ENCODE data around the gene UNC5A.

The UNC5A gene

GRCh38 chr5:176891331-176891958, 81.1 kb downstream of the UNC5A start:
- POLR2A ChIA-PET: no interaction called here
- H3K4me3 ChIP-seq (ENCODE audit: low read depth, low read length): no peak overlapping the region
- no peak for DNase-seq (ENCODE audit: low read depth, low spot score)
- CTCF ChIA-PET: no interaction called here
- TF ChIP-seq, protein P1, sequence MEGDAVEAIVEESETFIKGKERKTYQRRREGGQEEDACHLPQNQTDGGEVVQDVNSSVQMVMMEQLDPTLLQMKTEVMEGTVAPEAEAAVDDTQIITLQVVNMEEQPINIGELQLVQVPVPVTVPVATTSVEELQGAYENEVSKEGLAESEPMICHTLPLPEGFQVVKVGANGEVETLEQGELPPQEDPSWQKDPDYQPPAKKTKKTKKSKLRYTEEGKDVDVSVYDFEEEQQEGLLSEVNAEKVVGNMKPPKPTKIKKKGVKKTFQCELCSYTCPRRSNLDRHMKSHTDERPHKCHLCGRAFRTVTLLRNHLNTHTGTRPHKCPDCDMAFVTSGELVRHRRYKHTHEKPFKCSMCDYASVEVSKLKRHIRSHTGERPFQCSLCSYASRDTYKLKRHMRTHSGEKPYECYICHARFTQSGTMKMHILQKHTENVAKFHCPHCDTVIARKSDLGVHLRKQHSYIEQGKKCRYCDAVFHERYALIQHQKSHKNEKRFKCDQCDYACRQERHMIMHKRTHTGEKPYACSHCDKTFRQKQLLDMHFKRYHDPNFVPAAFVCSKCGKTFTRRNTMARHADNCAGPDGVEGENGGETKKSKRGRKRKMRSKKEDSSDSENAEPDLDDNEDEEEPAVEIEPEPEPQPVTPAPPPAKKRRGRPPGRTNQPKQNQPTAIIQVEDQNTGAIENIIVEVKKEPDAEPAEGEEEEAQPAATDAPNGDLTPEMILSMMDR (IDR thresholded peaks at IDR 0.05; ENCODE audit: insufficient read depth, low read length, missing control alignments): no peak

GRCh38 chr5:176892663-176893062, 82.3 kb downstream of the UNC5A start:
- ChIA-PET POLR2A (no interaction called here), CTCF (no interaction called here)
- DNase-seq (ENCODE audit: low read depth, low spot score): no peak
- H3K4me3 ChIP-seq (ENCODE audit: low read depth, low read length): no peak overlapping the region
- TF ChIP-seq, protein P1 (IDR thresholded peaks at IDR 0.05; ENCODE audit: insufficient read depth, low read length, missing control alignments): no peak

DNA sequence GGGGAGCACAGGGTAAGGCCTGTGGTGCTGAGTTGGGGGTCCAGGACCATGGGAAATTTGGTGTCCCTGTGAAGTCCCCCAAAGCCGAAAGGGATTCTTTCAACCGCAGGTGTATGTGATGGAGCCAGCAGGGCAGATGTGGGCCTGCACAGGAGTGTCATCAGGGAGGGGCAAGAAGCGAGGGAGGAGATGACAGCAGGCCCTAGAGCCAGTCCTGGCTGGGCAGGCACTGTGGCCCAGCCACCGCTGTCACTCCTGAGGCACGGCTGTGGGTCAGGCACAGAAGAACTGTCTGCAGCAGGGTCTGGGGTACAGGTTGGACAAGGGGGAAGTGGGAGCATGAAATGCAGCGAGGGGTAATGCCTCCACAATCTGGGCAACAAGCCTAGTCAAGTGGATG, 83.9 kb downstream of the UNC5A start:
- CTCF ChIA-PET: no interaction called here
- POLR2A ChIA-PET: no interaction called here
- H3K4me3 ChIP-seq (ENCODE audit: low read depth, low read length): no peak overlapping the region
- TF ChIP-seq, protein P1 (IDR thresholded peaks at IDR 0.05; ENCODE audit: insufficient read depth, low read length, missing control alignments): no peak
- no peak for DNase-seq (ENCODE audit: low read depth, low spot score)

DNA sequence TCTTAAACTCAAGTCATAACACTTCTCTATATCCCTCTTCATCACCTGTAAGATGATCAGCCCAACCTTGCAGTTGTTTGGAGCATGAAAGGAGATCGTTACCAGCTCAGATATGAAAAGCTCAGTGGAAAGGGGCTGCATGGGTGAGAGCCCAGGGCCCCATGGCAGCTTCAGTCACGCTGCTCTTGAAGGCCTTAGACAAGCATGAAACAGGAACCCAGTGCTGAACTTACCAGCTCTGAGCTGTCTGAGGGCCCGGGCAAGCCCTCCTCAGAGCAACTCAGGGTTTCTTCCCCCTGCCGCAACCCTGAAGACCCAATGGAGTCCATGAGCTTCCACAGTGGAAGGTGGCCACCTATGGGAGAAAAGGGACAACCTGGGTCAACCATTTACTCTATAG, 85.5 kb downstream of the UNC5A start:
- DNase-seq (ENCODE audit: low read depth, low spot score): no peak
- TF ChIP-seq, protein P1 (IDR thresholded peaks at IDR 0.05; ENCODE audit: insufficient read depth, low read length, missing control alignments): no peak
- no peak overlapping the region for H3K4me3 ChIP-seq (ENCODE audit: low read depth, low read length)
- ChIA-PET POLR2A (no interaction called here), CTCF (interaction anchor here (1.4 kb wide), 1 partner anchor 236 kb away, joined by 3 read pairs; no protein-coding TSS in a partner anchor)

DNA sequence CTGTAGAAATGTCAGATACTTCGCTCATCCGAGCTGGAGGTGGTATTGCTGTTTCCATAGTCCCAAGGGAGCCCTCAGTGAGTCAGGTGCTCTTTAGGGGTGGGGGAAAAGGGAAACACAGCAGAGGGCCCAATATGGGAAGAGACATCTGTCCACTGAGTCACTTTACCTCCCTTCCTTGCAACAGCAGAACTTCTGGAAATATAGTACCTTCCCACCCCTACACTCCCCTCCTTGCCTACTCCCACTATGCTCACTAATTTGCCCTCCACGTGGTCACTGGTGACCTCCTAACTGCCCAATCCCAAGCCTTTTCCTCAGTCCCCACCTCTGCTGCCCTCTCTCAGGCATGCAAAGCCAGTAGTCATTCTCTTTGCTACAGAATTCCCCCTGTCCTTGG, 86.9 kb downstream of the UNC5A start:
- TF ChIP-seq, protein P1 (IDR thresholded peaks at IDR 0.05; ENCODE audit: insufficient read depth, low read length, missing control alignments): no peak
- ChIA-PET CTCF (interaction anchor here (0.8 kb wide), 1 partner anchor 237 kb away, joined by 4 read pairs; no protein-coding TSS in a partner anchor), POLR2A (no interaction called here)
- H3K4me3 ChIP-seq (ENCODE audit: low read depth, low read length): no peak overlapping the region
- no peak for DNase-seq (ENCODE audit: low read depth, low spot score)

DNA sequence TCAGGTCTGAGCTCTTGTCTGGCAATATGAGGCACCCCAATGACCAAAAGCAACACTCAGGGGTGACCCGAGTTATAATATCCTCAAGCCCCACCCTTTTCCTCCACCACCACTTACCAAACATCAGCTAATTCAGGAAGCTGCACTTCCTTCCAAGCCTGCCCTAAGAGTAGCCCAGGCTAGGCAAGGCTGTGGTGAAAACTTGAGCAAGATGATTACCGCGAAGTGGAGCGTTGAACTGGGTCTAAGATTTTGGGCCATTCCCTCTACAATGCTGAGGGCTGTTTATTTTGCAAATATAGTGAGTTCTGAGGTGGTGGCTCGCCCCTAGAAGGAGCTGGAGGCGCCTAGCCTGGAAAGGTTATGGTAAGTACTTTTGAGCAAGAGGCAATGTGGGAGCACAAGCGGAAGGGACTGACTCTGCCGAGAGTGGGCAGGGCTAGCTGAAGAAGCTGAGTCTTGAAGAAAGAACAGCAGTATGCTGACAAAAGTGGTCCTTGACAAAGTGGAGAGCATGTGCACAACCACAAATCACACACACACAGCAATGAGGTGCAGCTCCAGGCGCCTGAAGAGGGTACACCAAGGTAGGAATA, 89.0 kb downstream of the UNC5A start, which contains the start of gene HK3:
Gene HK3, minus strand, starts transcription at position 51 of the 596 bp plus-strand sequence. CDS start 3,187 bp downstream, outside the sequence.
- TF ChIP-seq, protein P1 (IDR thresholded peaks at IDR 0.05; ENCODE audit: insufficient read depth, low read length, missing control alignments): no peak
- ChIA-PET CTCF (interaction anchor here (2.6 to 3.8 kb wide), 2 partner anchors 239 to 242 kb away, joined by 8 to 23 read pairs; no protein-coding TSS in a partner anchor), POLR2A (no interaction called here)
- no peak for DNase-seq (ENCODE audit: low read depth, low spot score)
- H3K4me3 ChIP-seq (ENCODE audit: low read depth, low read length): no peak within 1 kb of the TSS
